ENCODE data around the gene FLVCR1.

FLVCR1 gene

DNA sequence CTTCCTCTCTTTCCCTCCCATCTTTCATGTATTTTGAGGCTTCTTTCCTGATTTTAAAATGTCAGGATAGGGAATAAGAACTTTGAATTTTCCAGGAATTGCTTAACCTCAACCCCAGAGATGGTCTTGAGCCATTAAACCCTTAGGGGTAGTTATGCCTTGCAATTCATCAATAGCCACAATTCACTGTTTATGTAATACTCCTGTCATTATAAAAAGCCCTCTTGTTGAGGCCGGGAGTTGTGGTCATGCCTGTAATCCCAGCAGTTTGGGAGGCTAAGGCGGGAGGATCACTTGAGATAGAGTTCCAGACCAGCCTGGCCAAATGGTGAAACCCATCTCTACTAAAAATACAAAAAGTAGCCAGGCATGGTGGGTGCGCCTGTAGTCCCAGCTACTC is 35.1 kb upstream of the FLVCR1 start:
- TF ChIP-seq SIN3A (IDR thresholded peaks at IDR 0.05; ENCODE audit: borderline replicate concordance, insufficient read depth, low read length) = no peak

DNA sequence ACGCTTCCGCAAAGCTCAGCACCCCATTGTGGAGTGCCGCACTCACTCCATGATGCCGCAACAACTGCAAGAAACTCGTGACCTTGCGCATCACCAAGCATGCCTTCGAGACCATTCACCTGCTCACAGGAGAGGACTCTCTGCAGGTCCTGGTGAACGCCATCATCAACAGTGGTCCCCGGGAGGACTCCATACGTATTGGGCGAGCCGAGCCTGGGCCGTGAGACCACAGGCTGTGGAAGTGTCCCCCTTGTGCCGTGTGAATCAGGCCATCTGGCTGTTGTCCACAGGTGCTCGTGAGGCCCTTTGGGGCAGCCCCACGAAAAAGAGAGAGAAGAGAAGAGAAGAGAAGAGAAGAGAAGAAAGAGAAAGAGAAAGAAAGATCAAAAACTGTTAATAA is 33.9 kb upstream of the FLVCR1 start:
- TF ChIP-seq POLR2AphosphoS5 (IDR thresholded peaks at IDR 0.05; ENCODE audit: low read depth, low read length) (no peak), SIN3A (IDR thresholded peaks at IDR 0.05; ENCODE audit: borderline replicate concordance, insufficient read depth, low read length) (no peak), FOXP2 (optimal IDR thresholded peaks at IDR 0.05; ENCODE audit: borderline replicate concordance, extremely low read depth, extremely low read length, insufficient read depth) (no peak), TAF1 (IDR thresholded peaks at IDR 0.05; ENCODE audit: borderline replicate concordance, insufficient read depth, low read length) (no peak)
- TF ChIP-seq, protein P1, sequence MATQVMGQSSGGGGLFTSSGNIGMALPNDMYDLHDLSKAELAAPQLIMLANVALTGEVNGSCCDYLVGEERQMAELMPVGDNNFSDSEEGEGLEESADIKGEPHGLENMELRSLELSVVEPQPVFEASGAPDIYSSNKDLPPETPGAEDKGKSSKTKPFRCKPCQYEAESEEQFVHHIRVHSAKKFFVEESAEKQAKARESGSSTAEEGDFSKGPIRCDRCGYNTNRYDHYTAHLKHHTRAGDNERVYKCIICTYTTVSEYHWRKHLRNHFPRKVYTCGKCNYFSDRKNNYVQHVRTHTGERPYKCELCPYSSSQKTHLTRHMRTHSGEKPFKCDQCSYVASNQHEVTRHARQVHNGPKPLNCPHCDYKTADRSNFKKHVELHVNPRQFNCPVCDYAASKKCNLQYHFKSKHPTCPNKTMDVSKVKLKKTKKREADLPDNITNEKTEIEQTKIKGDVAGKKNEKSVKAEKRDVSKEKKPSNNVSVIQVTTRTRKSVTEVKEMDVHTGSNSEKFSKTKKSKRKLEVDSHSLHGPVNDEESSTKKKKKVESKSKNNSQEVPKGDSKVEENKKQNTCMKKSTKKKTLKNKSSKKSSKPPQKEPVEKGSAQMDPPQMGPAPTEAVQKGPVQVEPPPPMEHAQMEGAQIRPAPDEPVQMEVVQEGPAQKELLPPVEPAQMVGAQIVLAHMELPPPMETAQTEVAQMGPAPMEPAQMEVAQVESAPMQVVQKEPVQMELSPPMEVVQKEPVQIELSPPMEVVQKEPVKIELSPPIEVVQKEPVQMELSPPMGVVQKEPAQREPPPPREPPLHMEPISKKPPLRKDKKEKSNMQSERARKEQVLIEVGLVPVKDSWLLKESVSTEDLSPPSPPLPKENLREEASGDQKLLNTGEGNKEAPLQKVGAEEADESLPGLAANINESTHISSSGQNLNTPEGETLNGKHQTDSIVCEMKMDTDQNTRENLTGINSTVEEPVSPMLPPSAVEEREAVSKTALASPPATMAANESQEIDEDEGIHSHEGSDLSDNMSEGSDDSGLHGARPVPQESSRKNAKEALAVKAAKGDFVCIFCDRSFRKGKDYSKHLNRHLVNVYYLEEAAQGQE (IDR thresholded peaks at IDR 0.05; ENCODE audit: insufficient read depth in 1 of 2, low read depth in 2 of 2, low read length in 2 of 2) = no peak

DNA sequence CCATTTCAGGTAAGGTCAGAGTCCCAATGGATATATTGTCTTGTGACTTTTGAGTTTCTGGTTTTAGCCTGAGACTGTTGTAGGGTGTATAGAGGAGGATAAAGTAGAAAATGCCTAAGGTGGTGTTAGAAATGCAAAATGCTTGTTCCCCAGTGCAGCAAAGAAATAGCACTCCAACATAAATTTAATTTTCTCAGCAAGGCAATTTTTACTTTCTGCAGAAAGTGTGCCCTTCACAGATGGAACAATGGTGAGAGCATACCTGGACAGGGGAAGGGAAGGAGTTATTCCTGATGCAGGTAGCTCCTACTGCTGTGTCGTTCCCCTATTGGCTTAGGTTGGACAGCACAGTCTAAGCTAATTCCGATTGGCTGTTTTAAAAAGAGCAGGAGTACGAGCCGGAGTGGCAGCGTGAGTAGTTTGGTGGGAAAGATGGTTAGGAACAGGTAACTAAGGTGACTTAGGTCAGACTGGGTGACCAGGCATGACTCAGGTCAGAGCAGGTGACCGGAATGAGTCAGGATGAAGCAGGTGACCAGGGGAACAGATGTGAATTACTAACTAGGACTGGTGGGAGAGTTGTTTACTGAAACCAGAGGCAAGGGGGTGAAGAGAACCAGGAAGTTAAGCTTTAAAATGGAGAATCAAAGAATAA is 32.1 kb upstream of the FLVCR1 start:
- TF ChIP-seq SIN3A (IDR thresholded peaks at IDR 0.05; ENCODE audit: borderline replicate concordance, insufficient read depth, low read length) = no peak

DNA sequence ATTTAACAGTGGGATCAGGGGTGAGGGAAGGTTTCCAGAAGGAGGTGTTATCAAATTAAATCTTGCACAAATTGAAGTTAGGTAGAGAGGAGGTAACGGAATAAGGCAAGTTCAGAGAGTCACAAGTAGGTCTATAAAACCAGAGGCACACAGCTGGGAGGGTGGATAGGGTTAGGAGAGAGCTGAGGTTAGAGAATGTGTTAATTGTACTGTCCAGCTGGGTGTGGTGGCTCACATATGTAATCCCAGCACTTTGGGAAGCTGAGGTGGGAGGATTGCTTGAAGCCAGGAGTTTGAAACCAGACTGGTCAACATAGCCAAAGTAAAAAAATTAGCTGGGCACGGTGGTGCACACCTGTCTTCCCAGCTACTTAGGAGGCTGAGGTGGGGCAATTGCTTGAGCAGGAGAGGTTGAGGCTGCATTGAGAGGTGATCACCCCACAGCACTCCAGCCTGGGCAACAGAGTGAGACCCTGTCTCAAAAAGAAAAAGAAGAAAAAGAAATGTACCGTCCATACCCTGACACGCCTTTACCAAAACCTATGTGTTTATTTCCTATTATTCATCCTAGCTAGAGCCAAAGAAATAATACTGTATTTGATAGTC is 30.8 kb upstream of the FLVCR1 start:
- TF ChIP-seq FOXP2 (optimal IDR thresholded peaks at IDR 0.05; ENCODE audit: borderline replicate concordance, extremely low read depth, extremely low read length, insufficient read depth) = no peak

DNA sequence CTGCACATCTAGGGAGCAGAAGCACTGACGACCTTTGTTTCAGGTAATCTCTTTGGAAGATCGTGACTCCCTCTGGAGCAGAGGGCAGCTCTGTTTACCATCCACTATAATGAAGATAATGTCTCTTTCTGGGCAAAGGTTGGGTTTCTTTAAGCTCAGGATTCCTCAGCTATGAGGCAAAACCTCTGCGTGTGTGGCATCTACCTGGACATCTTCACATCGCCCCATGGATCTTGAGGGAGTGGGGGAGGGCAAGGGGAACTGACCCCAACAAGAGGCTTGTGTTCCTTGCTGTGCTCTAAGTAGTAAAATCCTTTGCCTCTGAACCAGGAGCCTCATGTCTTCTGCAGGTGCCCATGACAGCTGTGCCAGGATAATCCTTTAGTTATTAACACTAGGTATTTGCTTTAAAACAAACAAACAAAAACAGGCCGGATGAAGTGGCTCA is 30.2 kb upstream of the FLVCR1 start:
- no peak for TF ChIP-seq SIN3A (IDR thresholded peaks at IDR 0.05; ENCODE audit: borderline replicate concordance, insufficient read depth, low read length)
- no peak for TF ChIP-seq FOXP2 (optimal IDR thresholded peaks at IDR 0.05; ENCODE audit: borderline replicate concordance, extremely low read depth, extremely low read length, insufficient read depth)
- TF ChIP-seq POLR2AphosphoS5 (IDR thresholded peaks at IDR 0.05; ENCODE audit: low read depth, low read length) = no peak
- TF ChIP-seq, protein P1 (IDR thresholded peaks at IDR 0.05; ENCODE audit: insufficient read depth in 1 of 2, low read depth in 2 of 2, low read length in 2 of 2) = no peak
- TF ChIP-seq TAF1 (IDR thresholded peaks at IDR 0.05; ENCODE audit: borderline replicate concordance, insufficient read depth, low read length) = no peak

DNA sequence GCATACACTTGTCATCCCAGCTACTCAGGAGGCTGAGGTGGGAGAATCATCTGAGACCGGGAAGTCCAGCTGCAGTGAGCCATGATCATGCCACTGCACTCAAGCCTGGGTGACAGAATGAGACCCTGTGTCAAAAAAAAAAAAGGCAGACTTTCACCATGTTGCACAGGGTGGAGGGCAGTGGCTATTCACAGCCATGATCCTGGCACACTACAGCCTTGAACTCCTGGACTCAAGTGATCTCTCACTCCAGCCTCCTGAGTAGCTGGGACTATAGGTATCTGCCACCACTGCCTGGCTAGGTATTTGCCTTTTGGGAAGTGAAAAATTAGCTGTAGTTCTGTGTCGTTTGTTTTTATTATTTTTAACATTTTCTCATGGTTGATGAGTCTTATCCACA is 29.7 kb upstream of the FLVCR1 start:
- TF ChIP-seq SIN3A (IDR thresholded peaks at IDR 0.05; ENCODE audit: borderline replicate concordance, insufficient read depth, low read length) (no peak), FOXP2 (optimal IDR thresholded peaks at IDR 0.05; ENCODE audit: borderline replicate concordance, extremely low read depth, extremely low read length, insufficient read depth) (no peak), TAF1 (IDR thresholded peaks at IDR 0.05; ENCODE audit: borderline replicate concordance, insufficient read depth, low read length) (no peak), POLR2AphosphoS5 (IDR thresholded peaks at IDR 0.05; ENCODE audit: low read depth, low read length) (no peak)
- TF ChIP-seq, protein P1 (IDR thresholded peaks at IDR 0.05; ENCODE audit: insufficient read depth in 1 of 2, low read depth in 2 of 2, low read length in 2 of 2) = no peak

DNA sequence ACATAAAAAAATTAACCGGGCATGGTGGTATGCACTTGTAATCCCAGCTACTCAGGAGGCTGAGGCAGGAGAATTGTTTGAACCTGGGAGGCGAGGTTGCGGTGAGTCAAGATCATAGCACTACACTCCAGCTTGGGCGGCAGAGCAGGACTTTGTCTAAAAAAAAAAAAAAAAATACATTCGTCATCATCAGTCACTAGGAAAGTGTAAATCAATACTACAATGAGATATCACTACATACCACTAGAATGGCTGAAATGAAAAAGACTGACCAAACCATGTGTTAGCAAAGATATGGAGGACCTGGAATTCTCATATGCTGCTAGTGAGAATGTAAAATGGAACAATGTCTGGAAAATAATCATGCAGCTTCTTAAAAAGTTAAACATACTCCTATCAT is 19.9 kb upstream of the FLVCR1 start:
- TF ChIP-seq, protein P1 (IDR thresholded peaks at IDR 0.05; ENCODE audit: insufficient read depth in 1 of 2, low read depth in 2 of 2, low read length in 2 of 2) = no peak
- TF ChIP-seq FOXP2 (optimal IDR thresholded peaks at IDR 0.05; ENCODE audit: borderline replicate concordance, extremely low read depth, extremely low read length, insufficient read depth) = no peak
- no peak for TF ChIP-seq TAF1 (IDR thresholded peaks at IDR 0.05; ENCODE audit: borderline replicate concordance, insufficient read depth, low read length)
- no peak for TF ChIP-seq SIN3A (IDR thresholded peaks at IDR 0.05; ENCODE audit: borderline replicate concordance, insufficient read depth, low read length)
- no peak for TF ChIP-seq POLR2AphosphoS5 (IDR thresholded peaks at IDR 0.05; ENCODE audit: low read depth, low read length)
